HepG2 (cell line): ENCODE results near the gene CTNNBL1. TPM values are rescaled to one million over a fixed set of nuclear protein-coding genes. Genes with fewer than 3 reads are reported as not detected.
A peak's percentile ranks its signal among the peaks of the same experiment; 100 is the strongest.

Experiments
- ATAC-seq: fragments of 200-7000 bp; cut with Tn5 transposase; 3 replicates; pipeline ENCODE4 v1.9.1; 2020; ENCODE audit warnings: mild to moderate bottlenecking, moderate library complexity
- BruUV-seq: library from RNA; stranded (reverse); fragments of 400-500 nt; replicated peaks from 2 replicates; lab custom pipeline; 2021; lab: Mats Ljungman, UMichigan
- CTCF ChIA-PET: fragments of 300-600 bp; formaldehyde crosslinking; extraction: SDS; loops from one replicate; lab custom pipeline; 2021; ENCODE audit warnings: low total read pairs, inconsistent platforms, low intra/inter-chr PET ratio; lab: Yijun Ruan, JAX
- POLR2A ChIA-PET: fragments of 350-600 bp; sonication (Branson Sonifier 250); formaldehyde crosslinking; loops from one replicate; lab custom pipeline; 2020; ENCODE audit warnings: antibody characterized with exemption, inconsistent platforms; lab: Yijun Ruan, JAX
- DNase-seq: peaks from one replicate; pipeline ENCODE4 v3.0.0-alpha.2; 2015; ENCODE audit warnings: low spot score
- FAIRE-seq: peaks from 3 replicates; lab custom pipeline; 2011; peaks lifted over from hg19 to GRCh38; lab: Jason Lieb, UNC
- H2AFZ ChIP-seq: one replicate; pipeline ENCODE4 v1.6.1; 2011; ENCODE audit warnings: low read length, inconsistent platforms
- H3K27ac ChIP-seq: fragments of 300-600 bp; 3 replicates; pipeline ENCODE4 v1.8.0; 2011; ENCODE audit warnings: mixed run types, mild to moderate bottlenecking, mixed read lengths, low read length, inconsistent platforms; ENCODE audit not compliant: insufficient read depth; ENCODE audit errors: extremely low read length
- H3K27me3 ChIP-seq, 2 experiments: fragments of 200-600 bp in 1 of 2; 2 replicates in 1 of 2; 3 replicates in 1 of 2; pipeline versions ENCODE4 v1.6.0 to v1.8.0; 2011; ENCODE audit warnings: low read length in 2 of 2, mild to moderate bottlenecking in 2 of 2, moderate library complexity in 2 of 2, inconsistent platforms in 1 of 2; ENCODE audit not compliant: insufficient read depth in 2 of 2, control insufficient read depth in 1 of 2
- H3K36me3 ChIP-seq, 2 experiments: fragments of 200-600 bp in 1 of 2; replicated peaks in 1 of 2; 2 replicates in 1 of 2; 3 replicates in 1 of 2; pipeline versions ENCODE4 v1.5.1 to v1.8.0; 2011; ENCODE audit warnings: low read length in 2 of 2, inconsistent platforms in 1 of 2; ENCODE audit not compliant: insufficient read depth in 2 of 2, control insufficient read depth in 1 of 2
- H3K4me1 ChIP-seq: 2 replicates; pipeline ENCODE4 v1.5.1; 2012; ENCODE audit warnings: low read length, inconsistent platforms; ENCODE audit not compliant: insufficient read depth
- H3K4me2 ChIP-seq: 2 replicates; pipeline ENCODE4 v1.6.0; 2011; ENCODE audit warnings: low read depth, low read length, inconsistent platforms
- H3K4me3 ChIP-seq, 3 experiments: fragments of 200-600 bp in 1 of 3; sonication (generic), shearing (Covaris generic) in 1 of 3; replicated peaks in 1 of 3; 2 replicates each; pipeline ENCODE4 v1.5.1; 2011 to 2016; ENCODE audit warnings: low read length in 3 of 3, inconsistent platforms in 2 of 3, low read depth in 2 of 3, mild to moderate bottlenecking in 2 of 3, control low read depth in 1 of 3, mixed read lengths in 1 of 3; ENCODE audit not compliant: insufficient read depth in 1 of 3
- H3K79me2 ChIP-seq: one replicate; pipeline ENCODE4 v1.6.1; 2011; ENCODE audit warnings: low read length, inconsistent platforms; ENCODE audit not compliant: insufficient read depth
- H3K9ac ChIP-seq: 2 replicates; pipeline ENCODE4 v1.6.0; 2011; ENCODE audit warnings: mild to moderate bottlenecking, low read depth, low read length, inconsistent platforms; ENCODE audit not compliant: insufficient read depth
- H3K9me3 ChIP-seq: 2 replicates; pipeline ENCODE4 v1.5.1; 2012; ENCODE audit warnings: mild to moderate bottlenecking, low read length
- H4K20me1 ChIP-seq: 2 replicates; pipeline ENCODE4 v1.6.0; 2011; ENCODE audit warnings: inconsistent platforms, mild to moderate bottlenecking, low read length, moderate library complexity; ENCODE audit not compliant: insufficient read depth
- ADNP ChIP-seq: sonication (generic); formaldehyde crosslinking; IDR thresholded peaks from 2 replicates; pipeline ENCODE4 v1.4.0; 2020; ENCODE audit warnings: missing genetic modification reagents
- CHD2 ChIP-seq: IDR thresholded peaks from 2 replicates; pipeline ENCODE4 v1.6.1; 2011; ENCODE audit warnings: low read depth, low read length, improper control_type of control experiment
- MTA3 ChIP-seq: sonication (generic); formaldehyde crosslinking; IDR thresholded peaks from 2 replicates; pipeline ENCODE4 v1.4.0; 2020; ENCODE audit warnings: missing genetic modification reagents
- TEAD2 ChIP-seq: sonication (generic); formaldehyde crosslinking; IDR thresholded peaks from 2 replicates; pipeline ENCODE4 v1.9.0; 2021; ENCODE audit warnings: missing genetic modification reagents
- ZMYM3 ChIP-seq: sonication (generic); formaldehyde crosslinking; IDR thresholded peaks from 2 replicates; pipeline ENCODE4 v1.5.1; 2020; ENCODE audit warnings: mild to moderate bottlenecking, missing genetic modification reagents
- ZNF253 ChIP-seq: sonication (generic); formaldehyde crosslinking; IDR thresholded peaks from 2 replicates; pipeline ENCODE4 v1.8.0; 2022; ENCODE audit warnings: mild to moderate bottlenecking, missing genetic modification reagents, borderline replicate concordance
- WGBS: methylation state at CpG from one replicate; pipeline ENCODE4 v1.1.6; 2017; ENCODE audit warnings: low lambda C conversion rate; 5-methylcytosine and 5-hydroxymethylcytosine counted together
- in situ Hi-C: cut with HindIII; loops from 2 replicates; pipeline ENCODE4 v1.10.0; 2017; ENCODE audit warnings: low pct_unique_long_range_greater_than_20kb; ENCODE audit not compliant: extremely low pct_ligation_motif_present
- intact Hi-C: fragments of 100-400 bp; cut with micrococcal nuclease; formaldehyde crosslinking; loops from one replicate; pipeline ENCODE4 v1.10.0; 2022; ENCODE audit not compliant: unreplicated experiment
- polyA plus RNA-seq, 8 experiments: library from polyadenylated mRNA; depleted of rRNA in 3 of 8; stranded (reverse) in 7 of 8; unstranded in 1 of 8; fragments of >200 nt; fragmentation: Illumina TruSeq in 4 of 8; extraction: Trizol in 4 of 8; gene quantifications; 2 replicates each; pipeline versions ENCODE4 v1.2.1 to v1.2.3, GENCODE V29; 2011 to 2016; ENCODE audit warnings: low read depth in 4 of 8, missing spikeins in 1 of 8, mixed read lengths in 1 of 8; ENCODE audit not compliant: insufficient read depth in 1 of 8
- total RNA-seq, 5 experiments: library from RNA; depleted of rRNA; stranded (reverse); fragments of >200 nt; fragmentation: Illumina TruSeq; extraction: Trizol; gene quantifications; 2 replicates each; pipeline ENCODE4 v1.2.3, GENCODE V29; 2016; ENCODE audit warnings: low read depth in 1 of 5
- TF ChIP-seq, protein P1 (sequence below): fragments of 450-650 bp; IDR thresholded peaks from 2 replicates; pipeline ENCODE4 v1.6.1; 2016

CTNNBL1 gene
- total and polyA plus RNA-seq, 2 of the 13 experiments (the other 11 are each of a cell fraction or from before 2014, with no cell fraction given): 49.3 to 94.6 TPM

DNA sequence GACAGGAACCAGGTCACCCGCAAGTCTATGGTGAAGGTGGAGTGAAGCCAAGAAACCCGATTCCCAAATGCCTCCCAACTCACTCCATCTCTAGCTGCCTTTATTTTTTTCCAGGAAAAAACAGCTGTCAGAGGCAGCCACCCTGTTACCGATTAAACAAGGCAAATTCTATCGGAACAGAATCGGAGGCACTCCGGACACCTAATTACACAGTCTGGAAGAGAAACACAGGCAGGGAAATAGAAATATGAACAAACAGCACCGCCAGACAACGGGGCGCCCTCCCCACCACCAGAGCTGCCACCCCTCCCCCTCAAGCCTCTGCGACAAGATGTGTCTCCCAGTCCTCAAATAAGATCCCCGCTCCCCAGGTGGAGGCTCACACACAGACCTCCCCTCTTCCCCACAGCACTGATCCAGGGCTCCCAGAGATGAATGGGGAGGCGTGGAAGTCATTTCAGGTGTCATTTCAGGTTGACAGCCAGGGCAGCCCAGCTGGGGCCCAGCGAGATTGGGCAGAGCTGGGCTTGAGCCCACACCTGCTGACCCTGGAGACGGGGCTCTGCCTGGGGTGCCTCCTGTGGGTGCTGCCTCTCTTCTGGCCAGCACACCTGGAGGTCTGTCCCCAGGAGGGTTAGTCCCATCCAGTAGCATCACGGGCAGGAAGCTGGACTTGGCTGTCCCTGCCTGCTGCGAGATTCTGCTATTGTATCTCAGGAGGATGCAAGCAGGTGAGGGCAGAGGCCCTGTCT is 189.3 kb downstream of the CTNNBL1 start (continued):
- no peak for TF ChIP-seq MTA3 (CRISPR knock-in tag)
- TF ChIP-seq, all 625 proteins: peak for 13

GRCh38 chr20:37885042-37885441 is 191.2 kb downstream of the CTNNBL1 start:
- Histone ChIP-seq H3K4me2 (no peak overlapping the region), H3K79me2 (no peaks in the 10 kb centered on the region), H3K9ac (no peak overlapping the region), H3K27me3 (peaks cover 12 to 30% of the 10 kb centered on the region in 2 experiments; a peak in 4 of 5 replicates), H2AFZ (no peak overlapping the region), H3K4me1 (peaks cover 65% of the 10 kb centered on the region), H3K36me3 (no peaks in the 10 kb centered on the region), H3K27ac (no peak overlapping the region), H3K9me3 (no peaks in the 10 kb centered on the region), H3K4me3 (no peak overlapping the region)
- whole genome bisulfite sequencing: 67% methylated on average over 8 of the region's 8 CpGs
- no peak for DNase-seq
- no TSS peak for BruUV-seq
- CTCF ChIA-PET: no interaction called here
- TF ChIP-seq CHD2: no peak
- 0 out of 2 replicates have a peak, but pooled peaks have one; percentile 7 for TF ChIP-seq ZMYM3 (CRISPR knock-in tag)
- TF ChIP-seq ZNF253: 0 out of 2 replicates have a peak, but pooled peaks have one; percentile 40
- no peak for TF ChIP-seq ADNP (CRISPR knock-in tag)
- TF ChIP-seq, protein P1, sequence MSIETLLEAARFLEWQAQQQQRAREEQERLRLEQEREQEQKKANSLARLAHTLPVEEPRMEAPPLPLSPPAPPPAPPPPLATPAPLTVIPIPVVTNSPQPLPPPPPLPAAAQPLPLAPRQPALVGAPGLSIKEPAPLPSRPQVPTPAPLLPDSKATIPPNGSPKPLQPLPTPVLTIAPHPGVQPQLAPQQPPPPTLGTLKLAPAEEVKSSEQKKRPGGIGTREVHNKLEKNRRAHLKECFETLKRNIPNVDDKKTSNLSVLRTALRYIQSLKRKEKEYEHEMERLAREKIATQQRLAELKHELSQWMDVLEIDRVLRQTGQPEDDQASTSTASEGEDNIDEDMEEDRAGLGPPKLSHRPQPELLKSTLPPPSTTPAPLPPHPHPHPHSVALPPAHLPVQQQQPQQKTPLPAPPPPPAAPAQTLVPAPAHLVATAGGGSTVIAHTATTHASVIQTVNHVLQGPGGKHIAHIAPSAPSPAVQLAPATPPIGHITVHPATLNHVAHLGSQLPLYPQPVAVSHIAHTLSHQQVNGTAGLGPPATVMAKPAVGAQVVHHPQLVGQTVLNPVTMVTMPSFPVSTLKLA: no peak
- no peak for TF ChIP-seq TEAD2
- TF ChIP-seq, all 625 proteins: peak for 2
- intact Hi-C loops: no loop called here
- in situ Hi-C loops: no loop called here
- POLR2A ChIA-PET: no interaction called here
- no peaks in the 10 kb centered on the region for H4K20me1 ChIP-seq
- ATAC-seq: no peak
- FAIRE-seq: no peak
